Psoas muscle (tissue), 8 donors: ENCODE data around the gene EPB41L2. TPM values are rescaled to one million over a fixed set of nuclear protein-coding genes. Genes with fewer than 3 reads are reported as not detected.

Experiments
- ATAC-seq, 4 donors: fragments of 200-7000 bp; cut with Tn5 transposase; one replicate each; pipeline ENCODE4 v1.9.1; 2020; ENCODE audit warnings: moderate library complexity in 3 of 4, mild to moderate bottlenecking in 2 of 4
- DNase-seq, 2 donors: peaks; one replicate each; pipeline ENCODE4 v3.0.0-alpha.2; 2020
- H3K27ac ChIP-seq: fragments of 200-600 bp; one replicate; pipeline ENCODE4 v1.8.0; 2022
- H3K27me3 ChIP-seq, 3 donors: fragments of 200-600 bp in 1 of 3; one replicate each; pipeline versions ENCODE4 v1.6.1 to v1.8.0; 2013 to 2022; ENCODE audit warnings: low read length in 2 of 3, mild to moderate bottlenecking in 2 of 3, moderate library complexity in 1 of 3; ENCODE audit not compliant: insufficient read depth in 3 of 3
- H3K36me3 ChIP-seq, 2 donors: fragments of 200-600 bp in 1 of 2; one replicate each; pipeline versions ENCODE4 v1.6.1 to v1.8.0; 2013 to 2022; ENCODE audit warnings: low read depth in 1 of 2, mild to moderate bottlenecking in 1 of 2, moderate library complexity in 1 of 2; ENCODE audit not compliant: insufficient read depth in 1 of 2
- H3K4me1 ChIP-seq: fragments of 200-600 bp; one replicate; pipeline ENCODE4 v1.8.0; 2022
- H3K4me3 ChIP-seq: fragments of 200-600 bp; one replicate; pipeline ENCODE4 v1.8.0; 2022; ENCODE audit warnings: mild to moderate bottlenecking
- H3K9me3 ChIP-seq: fragments of 200-600 bp; one replicate; pipeline ENCODE4 v1.8.0; 2022
- WGBS, 3 donors: extraction: QIAGEN DNeasy Blood & Tissue Kit; methylation state at CpG; one replicate each; pipeline versions ENCODE4 v1.1.6 to v1.1.7; 2013; 5-methylcytosine and 5-hydroxymethylcytosine counted together
- intact Hi-C, 2 donors: fragments of 100-400 bp; cut with DNase I; formaldehyde crosslinking; loops; one replicate each; pipeline versions ENCODE4 v1.11.0 to v1.14.2; 2022
- polyA plus RNA-seq, 3 donors: library from polyadenylated mRNA; stranded (reverse); fragments of 200-250 nt; gene quantifications; one replicate each; pipeline ENCODE4 v1.2.3, GENCODE V29; 2013
- total RNA-seq, 4 donors: library from RNA; stranded (reverse); fragmentation: NEBNext Ultra II Directional in 2 of 4; extraction: Animal tissue kit (Norgen Biotek cat#: 25700) in 2 of 4; gene quantifications; one replicate each; pipeline versions ENCODE4 v1.2.1 to v1.2.4, GENCODE V29; 2021 to 2023
- TF ChIP-seq, protein P1 (sequence below): fragments of 200-600 bp; IDR thresholded peaks from one replicate; pipeline ENCODE4 v1.8.0; 2022; ENCODE audit warnings: antibody characterized with exemption
- donor health status: healthy with polysubstance abuse.
- donor health status: DM: no; HTN: no; CAD: no; lungs with moderate emphysema.
- donor health status: Bipolar disorder and iron deficiency.
- donor health status: healthy.
- donor health status: DM: yes; HTN: yes; CAD: no.
- donor health status: DM: no; HTN: no; CAD: no.
- donor health status: DM: no; HTN: no; CAD: no.
- donor health status: DM: yes; HTN: yes; CAD: no.

EPB41L2 gene
- total and polyA plus RNA-seq, 7 donors, result 8.5 to 75.7 (median 22.7) TPM

DNA sequence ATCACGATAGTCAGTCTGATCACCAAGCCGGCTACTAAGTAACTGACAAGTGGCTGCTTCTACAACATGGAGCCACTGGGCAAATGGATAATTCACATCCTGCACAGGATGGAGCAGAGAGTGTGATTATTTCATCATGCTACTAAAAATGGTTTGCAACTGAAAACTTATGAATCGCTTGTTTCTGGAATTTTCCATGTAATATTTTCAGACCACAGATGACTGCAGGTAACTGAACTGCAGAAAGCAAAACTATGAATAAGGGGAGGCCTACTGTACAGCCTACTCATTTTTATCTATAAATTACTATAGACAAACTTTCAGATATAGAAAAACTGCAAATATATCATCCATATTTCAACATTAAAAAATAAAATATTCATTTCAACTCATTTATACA, 91.5 kb downstream of the EPB41L2 start:
- H3K4me3 ChIP-seq, result no peak overlapping the region
- intact Hi-C loops, result no loop called here
- TF ChIP-seq, protein P1, sequence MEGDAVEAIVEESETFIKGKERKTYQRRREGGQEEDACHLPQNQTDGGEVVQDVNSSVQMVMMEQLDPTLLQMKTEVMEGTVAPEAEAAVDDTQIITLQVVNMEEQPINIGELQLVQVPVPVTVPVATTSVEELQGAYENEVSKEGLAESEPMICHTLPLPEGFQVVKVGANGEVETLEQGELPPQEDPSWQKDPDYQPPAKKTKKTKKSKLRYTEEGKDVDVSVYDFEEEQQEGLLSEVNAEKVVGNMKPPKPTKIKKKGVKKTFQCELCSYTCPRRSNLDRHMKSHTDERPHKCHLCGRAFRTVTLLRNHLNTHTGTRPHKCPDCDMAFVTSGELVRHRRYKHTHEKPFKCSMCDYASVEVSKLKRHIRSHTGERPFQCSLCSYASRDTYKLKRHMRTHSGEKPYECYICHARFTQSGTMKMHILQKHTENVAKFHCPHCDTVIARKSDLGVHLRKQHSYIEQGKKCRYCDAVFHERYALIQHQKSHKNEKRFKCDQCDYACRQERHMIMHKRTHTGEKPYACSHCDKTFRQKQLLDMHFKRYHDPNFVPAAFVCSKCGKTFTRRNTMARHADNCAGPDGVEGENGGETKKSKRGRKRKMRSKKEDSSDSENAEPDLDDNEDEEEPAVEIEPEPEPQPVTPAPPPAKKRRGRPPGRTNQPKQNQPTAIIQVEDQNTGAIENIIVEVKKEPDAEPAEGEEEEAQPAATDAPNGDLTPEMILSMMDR, result no peak
- no peak overlapping the region for H3K27ac ChIP-seq
- H3K9me3 ChIP-seq, result no peaks in the 10 kb centered on the region
- DNase-seq, result no peak
- H3K27me3 ChIP-seq, result no peaks in the 10 kb centered on the region
- 87 to 93% (median 92%) methylated on average over 3 of the region's 3 CpGs for WGBS, 3 donors
- ATAC-seq, result no peak
- H3K4me1 ChIP-seq, result peaks cover 15% of the 10 kb centered on the region
- H3K36me3 ChIP-seq, result no peaks in the 10 kb centered on the region

DNA sequence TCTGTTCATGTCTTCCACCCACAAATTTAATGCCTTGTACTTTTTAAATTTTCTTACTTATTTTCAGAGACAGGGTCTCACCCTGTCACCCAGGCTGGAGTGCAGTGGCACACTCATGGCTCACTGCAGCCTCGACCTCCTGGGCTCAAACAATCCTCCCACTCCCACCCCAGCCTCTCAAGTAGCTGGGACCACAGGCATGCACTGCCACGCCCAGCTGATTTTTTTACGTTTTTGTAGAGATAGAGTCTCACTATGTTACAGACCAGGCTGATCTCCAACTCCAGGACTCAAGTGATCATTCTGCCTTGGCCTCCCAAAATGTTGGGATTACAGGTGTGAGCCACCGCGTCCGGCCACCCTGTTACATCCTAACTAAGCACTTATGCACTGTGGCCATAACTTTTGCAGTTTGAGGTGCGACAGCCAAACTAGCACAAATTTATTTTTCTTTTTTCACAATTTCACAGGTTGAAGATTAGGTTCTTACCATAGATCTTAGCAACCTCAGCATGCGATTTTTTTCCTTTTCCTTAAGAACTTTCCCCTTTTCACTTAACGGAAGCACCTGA, 92.1 kb downstream of the EPB41L2 start:
- Histone ChIP-seq H3K27me3 (no peaks in the 10 kb centered on the region), H3K36me3 (no peaks in the 10 kb centered on the region), H3K9me3 (no peaks in the 10 kb centered on the region), H3K4me1 (peaks cover 15% of the 10 kb centered on the region), H3K27ac (no peak overlapping the region), H3K4me3 (no peak overlapping the region)
- DNase-seq (no peak), ATAC-seq (no peak)
- intact Hi-C loops, result no loop called here
- TF ChIP-seq, protein P1, result no peak
- WGBS, 3 donors, result 87 to 90% (median 90%) methylated on average over 9 of the region's 9 CpGs

DNA sequence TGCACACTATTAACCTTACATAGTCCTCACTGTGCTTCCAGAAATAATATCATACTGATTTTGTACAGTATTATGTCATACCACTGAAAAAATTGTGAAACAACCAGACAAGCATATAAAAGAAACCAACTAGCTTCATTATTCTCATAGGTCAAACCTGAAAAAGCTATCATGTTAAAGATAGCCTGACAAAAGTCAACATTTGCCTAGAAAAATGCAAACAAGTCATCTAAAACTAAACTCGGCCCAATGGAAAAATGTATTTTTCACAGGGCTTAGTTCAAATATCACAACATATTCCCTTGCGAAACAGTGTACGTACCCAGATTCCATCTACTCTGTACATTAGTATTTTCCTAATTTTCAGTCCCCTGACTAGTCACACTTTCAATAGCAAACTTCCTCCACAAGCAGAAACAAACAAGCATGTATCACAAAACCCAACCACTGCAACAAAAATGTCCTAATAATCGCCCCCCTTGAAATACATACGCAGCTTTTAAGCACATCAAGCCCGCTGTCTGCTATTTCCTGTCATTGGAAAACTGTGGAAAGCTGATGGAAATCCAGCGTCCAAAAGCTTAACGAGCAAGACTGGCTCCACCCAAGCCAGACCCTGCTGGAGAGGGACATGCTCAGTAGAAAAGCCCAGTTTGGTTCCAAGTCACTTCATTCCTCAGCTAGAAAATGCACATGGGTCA, 93.1 kb downstream of the EPB41L2 start:
- peak overlapping the region; percentile 54 for H3K4me3 ChIP-seq
- no peaks in the 10 kb centered on the region for H3K27me3 ChIP-seq
- DNase-seq (peak in 1 of 2 donors; percentile 66), ATAC-seq (peak in 1 of 4 donors; percentile 69)
- no peaks in the 10 kb centered on the region for H3K36me3 ChIP-seq
- peaks cover 15% of the 10 kb centered on the region for H3K4me1 ChIP-seq
- 19 to 31% (median 23%) methylated on average over 8 of the region's 8 CpGs for WGBS, 3 donors
- peak overlapping the region; percentile 58 for H3K27ac ChIP-seq
- intact Hi-C loops, result no loop called here
- no peaks in the 10 kb centered on the region for H3K9me3 ChIP-seq
- TF ChIP-seq, protein P1, result no peak

DNA sequence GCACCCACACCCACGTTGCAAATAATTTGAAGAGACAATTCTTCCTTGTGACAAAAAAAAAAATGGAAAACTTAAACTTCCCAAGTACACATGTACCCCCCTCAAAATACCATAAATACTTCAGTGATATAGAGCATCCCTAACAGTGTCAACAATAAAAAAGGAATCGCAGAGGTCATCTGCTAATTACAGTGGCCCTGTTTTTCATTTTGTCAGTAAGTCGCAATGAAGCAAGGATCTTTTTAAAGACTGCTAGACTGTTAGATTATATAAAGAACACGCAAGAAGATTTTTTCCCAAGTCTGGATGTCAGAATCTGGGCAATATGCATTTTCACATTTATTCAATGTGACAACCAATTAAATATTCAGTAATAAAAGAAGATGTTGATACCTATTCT, 93.9 kb downstream of the EPB41L2 start:
- Histone ChIP-seq H3K4me1 (peaks cover 15% of the 10 kb centered on the region), H3K27ac (peak overlapping the region; percentile 58), H3K36me3 (no peaks in the 10 kb centered on the region), H3K9me3 (no peaks in the 10 kb centered on the region), H3K4me3 (peak overlapping the region; percentile 54), H3K27me3 (no peaks in the 10 kb centered on the region)
- ATAC-seq (no peak), DNase-seq (no peak)
- TF ChIP-seq, protein P1, result no peak
- WGBS, 3 donors, result 22 to 28% (median 25%) methylated on average over 4 of the region's 4 CpGs
- intact Hi-C loops, result no loop called here
